Head of caudate nucleus (tissue), 42 donors: ENCODE measurements around the gene TSPAN11.

ENCODE experiments used
- DNase-seq, 42 donors: peaks; one replicate each; pipeline versions ENCODE4 v3.0.0 to v3.0.0-alpha.2; 2020 to 2021; ENCODE audit warnings: mixed read lengths in 7 of 42
- intact Hi-C: fragments of 100-400 bp; cut with DNase I; formaldehyde crosslinking; loops from one replicate; pipeline ENCODE4 v1.15.0; 2022

Gene TSPAN11

DNA sequence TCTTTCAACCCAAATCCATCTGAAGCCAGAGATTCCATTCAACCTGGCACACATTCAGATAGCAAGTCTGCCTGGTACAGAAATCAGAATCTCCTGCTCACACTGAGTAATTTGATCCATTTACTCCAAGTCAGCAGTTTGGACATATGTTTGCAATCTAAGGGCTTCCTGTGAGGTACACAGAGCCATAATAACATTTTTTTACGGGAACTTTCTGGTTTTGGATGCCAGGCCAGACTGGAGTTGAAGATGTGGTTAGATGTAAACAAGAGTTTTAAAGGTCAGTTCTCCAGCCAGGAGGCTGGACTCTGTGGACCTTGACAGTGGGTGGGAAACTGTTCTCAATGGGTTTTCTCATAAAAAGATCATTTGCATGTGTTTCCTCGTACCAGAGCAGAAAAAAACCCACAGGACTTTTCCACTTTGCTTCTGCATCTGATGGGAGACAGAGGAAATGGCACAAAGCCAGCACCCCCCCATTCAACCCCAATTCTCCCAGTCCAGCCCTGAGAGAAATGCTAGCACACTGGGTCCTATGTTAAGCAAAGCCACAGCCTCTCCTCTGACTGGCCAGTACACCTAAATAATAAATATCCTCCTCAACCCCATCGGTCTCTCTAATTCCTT is 17.7 kb upstream of the TSPAN11 start:
- DNase-seq: no peak
- intact Hi-C loops: no loop called here

DNA sequence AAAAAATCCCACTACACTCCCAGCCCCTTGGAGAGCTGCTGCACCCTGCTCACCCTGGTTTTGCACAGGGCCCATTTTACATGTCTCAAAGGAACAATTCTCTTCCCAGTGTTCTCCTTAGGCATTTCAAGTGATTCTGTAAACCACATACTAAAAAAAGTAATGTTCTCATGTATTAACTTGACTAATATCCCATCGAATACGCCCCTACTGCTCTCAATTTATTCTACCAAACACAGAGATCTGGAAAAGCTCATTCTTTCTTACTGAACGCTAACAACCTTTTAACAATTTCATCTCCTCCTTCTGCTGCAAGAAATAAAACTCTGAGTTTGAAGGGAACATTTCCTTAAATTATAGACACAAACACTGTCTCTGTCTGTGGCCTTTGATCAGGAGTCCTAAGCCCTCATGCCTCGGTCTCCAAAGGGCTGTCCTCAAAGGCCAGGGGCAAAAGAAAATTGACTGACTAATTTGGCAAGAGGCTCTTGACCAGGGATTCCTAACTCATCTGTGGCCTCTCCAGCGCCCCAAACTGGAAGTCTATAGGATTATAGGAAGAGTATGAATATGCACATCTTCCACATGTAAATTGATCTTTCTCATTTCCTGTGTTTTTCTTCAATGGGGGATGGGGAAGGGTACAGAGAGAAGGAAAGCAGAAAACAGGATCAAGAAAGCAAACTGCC is 17.1 kb upstream of the TSPAN11 start:
- intact Hi-C loops: no loop called here
- DNase-seq: no peak

- intact Hi-C loops: no loop called here
- DNase-seq: no peak
Measured at GRCh38 chr12:30910038-30910350, 16.6 kb upstream of the TSPAN11 start.

DNA sequence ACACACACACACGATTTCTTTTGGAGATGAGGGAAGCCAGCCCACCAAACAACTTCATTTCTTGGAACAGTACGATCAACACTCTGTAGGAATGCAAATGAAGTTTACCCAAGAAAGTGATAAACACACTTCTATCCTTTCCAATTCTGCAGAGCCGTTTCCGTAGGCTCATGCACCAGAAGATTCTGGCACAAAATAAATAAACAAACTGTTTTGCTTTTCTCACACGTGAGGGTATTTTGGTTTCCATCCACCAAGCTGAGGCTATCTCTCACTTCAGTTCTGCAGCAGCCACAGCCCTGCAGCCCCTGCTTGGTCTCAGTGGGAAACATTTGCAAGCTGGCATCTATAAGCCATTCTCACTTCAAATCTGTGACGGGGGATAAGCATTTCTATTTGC is 15.3 kb upstream of the TSPAN11 start:
- intact Hi-C loops: no loop called here
- no peak for DNase-seq

DNA sequence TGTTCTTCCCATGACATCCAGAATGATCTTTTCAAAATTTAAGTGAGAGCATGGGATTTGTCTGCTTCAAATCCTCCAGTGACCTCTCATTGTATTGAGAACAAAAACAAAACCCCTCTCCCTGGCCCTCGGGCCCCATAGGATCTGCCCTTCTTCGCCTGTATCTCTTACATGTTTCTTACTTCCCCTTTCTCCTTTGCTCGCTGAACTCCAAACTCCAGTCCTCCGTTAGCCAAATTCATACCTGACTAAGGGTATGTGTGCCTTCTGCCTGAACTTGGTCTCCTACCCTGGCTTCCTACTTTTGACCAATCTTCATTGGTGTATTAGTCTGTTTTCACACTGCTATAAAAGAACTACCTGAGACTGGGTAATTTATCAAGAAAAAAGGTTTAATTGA is 13.2 kb upstream of the TSPAN11 start:
- intact Hi-C loops: no loop called here
- no peak for DNase-seq

GRCh38 chr12:30914986-30915591 is 11.5 kb upstream of the TSPAN11 start:
- intact Hi-C loops: no loop called here
- no peak for DNase-seq

GRCh38 chr12:30923057-30923456 is 3.5 kb upstream of the TSPAN11 start:
- DNase-seq: no peak
- intact Hi-C loops: no loop called here

- no peak for DNase-seq
- intact Hi-C loops: no loop called here
Measured at GRCh38 chr12:30925607-30926242, 823 bp upstream of the TSPAN11 start.

DNA sequence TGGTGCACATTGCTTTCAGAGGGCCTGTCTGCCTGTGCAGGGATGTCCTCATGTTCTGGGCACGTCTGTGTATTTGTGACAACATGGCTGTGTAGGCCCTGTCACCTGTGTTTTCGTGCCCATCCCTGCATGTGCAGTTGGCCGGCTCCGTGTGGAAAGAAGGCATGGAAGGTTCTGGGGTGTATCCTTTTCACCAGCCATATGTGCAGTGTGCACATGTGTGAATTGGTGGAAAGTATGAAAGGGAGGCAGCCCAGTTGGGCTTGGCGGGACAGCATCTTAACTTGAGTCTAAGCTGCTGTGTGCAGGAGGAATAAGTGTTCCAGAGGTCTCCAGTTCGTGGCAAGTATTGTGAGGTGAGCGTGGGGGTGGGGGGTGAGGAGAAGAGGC is 669 bp downstream of the TSPAN11 start:
- no peak for DNase-seq
- intact Hi-C loops: no loop called here

- intact Hi-C loops: no loop called here
- DNase-seq: peak in 4 of 42 donors; percentile 24 to 58 (median 46)
Measured at GRCh38 chr12:30928356-30929244, 2.1 kb downstream of the TSPAN11 start.

DNA sequence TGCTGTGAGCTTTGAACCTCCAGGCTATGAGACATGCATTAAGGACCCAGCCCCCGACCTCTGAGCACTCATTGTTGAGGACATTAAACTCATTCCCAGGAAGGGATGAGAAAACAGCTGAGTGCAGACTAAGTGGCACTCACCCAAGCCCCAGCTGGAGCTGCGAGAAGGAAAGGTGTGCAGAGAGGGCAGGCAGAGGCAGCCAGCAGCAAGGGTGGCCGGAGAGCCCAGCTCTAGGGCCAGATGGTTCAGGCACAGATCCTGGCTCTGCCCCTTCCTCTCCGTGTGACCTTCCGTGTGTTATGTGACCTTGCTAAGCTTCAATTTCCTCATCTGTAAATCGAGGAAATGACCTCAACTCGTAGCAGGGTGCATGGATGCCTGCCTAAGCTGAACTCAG is 3.7 kb downstream of the TSPAN11 start:
- intact Hi-C loops: no loop called here
- peak in 1 of 42 donors; percentile 30 for DNase-seq

- intact Hi-C loops: no loop called here
Measured at GRCh38 chr12:30930641-30931040, 4.1 kb downstream of the TSPAN11 start.

GRCh38 chr12:30932881-30933280 is 6.3 kb downstream of the TSPAN11 start:
- intact Hi-C loops: no loop called here
- peak in 1 of 42 donors; percentile 25 for DNase-seq

More at GRCh38 chr12:30930641-30931040, 4.1 kb downstream of the TSPAN11 start:
- DNase-seq: no peak

DNA sequence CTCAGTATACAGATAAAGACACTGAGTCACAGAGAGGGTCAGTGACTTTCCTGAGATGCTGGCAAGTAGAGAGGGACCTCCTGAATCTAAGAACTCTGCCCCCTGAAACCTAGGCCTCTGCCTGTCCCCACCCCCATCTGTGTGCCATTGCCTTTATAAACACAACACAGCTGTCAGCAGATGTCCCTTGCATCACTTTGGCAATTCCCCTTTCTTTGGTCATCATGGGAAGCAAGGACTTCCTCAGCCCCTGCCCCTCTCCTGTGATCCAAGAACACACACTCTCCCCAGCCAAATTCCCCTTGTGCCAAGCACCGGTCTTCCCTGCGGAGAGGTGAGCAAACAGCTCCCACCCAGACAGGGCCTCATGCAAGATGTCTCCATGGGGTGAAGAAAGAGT is 8.3 kb downstream of the TSPAN11 start:
- DNase-seq: peak in 1 of 42 donors; percentile 15
- intact Hi-C loops: no loop called here

DNA sequence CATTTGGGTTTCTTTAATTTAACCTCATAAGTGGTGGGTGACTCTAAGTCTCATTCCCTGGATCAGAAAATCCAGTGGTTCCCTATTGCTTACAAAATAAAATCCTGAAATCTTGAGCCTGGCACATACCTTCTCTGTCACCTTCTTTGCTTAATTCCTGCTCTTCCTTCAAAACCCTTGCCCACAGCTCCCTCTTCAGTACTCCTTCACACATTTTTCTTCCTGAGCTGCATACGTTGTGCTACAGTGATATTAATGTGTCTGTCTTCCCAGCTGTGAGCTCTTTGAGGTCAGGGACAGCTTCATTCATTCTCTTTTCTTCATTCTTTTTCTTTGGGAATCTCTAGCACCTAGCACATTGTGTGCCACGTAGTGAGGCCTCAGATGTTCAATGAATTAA is 9.5 kb downstream of the TSPAN11 start:
- intact Hi-C loops: no loop called here
- DNase-seq: no peak

GRCh38 chr12:30939234-30939633 is 12.7 kb downstream of the TSPAN11 start:
- intact Hi-C loops: no loop called here
- DNase-seq: no peak

DNA sequence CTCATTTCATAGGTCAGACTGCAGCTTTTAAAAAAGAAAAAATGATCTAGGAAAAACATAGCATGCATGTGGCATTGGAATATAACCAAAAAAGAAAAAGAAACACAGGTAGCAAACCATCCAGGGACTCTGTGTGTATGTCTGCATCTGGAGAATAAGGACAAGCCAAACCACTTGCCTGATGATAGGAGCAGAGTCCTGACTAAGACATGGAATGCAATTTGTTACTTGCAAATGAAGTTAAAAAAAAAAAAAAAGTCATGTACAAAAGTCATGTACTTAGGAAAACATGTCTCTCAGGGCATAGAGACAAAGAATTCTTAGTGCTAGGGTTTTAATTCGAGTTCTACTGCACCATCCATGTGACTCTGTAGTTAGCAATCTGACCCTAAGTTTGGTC is 15.9 kb downstream of the TSPAN11 start:
- DNase-seq: no peak
- intact Hi-C loops: no loop called here

- intact Hi-C loops: no loop called here
- DNase-seq: peak in 1 of 42 donors; percentile 34
Measured at GRCh38 chr12:30942936-30943335, 16.4 kb downstream of the TSPAN11 start.

DNA sequence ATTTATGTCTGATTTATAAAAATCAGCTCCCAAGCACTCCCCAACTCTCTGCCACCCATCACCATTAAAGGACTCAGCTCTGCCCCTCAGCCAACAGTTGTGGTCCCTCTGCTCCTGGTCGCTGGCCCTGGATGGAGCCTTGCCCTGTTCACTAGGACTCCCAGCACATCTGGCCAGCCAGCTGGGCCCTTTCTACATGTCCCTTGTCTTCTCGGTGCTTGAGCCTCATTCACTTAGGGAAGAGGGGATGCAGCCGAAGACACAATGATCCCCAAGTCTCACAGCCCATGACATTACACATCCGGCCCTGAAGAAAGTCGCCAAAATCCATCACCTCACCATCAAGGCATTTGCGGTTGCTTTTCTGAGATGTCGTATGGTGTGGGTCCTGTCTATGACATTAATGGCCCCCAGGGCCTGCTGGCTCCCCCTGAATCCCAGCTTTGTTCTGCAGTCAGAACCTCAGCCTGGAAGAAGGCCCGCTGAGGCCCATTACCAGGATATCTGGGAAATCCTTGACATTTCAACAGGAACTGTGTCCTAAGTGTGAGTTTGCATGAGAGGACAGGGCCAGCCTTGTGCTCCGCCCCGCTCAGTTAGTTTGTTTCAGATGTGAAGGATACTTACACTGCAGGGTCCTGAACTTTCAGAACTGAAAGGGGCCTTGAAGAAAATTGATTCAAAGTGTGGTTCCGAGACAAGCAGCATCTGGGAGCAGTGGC is 19.1 kb downstream of the TSPAN11 start:
- intact Hi-C loops: no loop called here
- no peak for DNase-seq
